GM12878 (cell line): Measurements from ENCODE around the gene HMSD. TPM values are rescaled to one million over a fixed set of nuclear protein-coding genes. Genes with fewer than 3 reads are reported as not detected.

Experiments
- CHD1 ChIP-seq: IDR thresholded peaks from 2 replicates; pipeline ENCODE4 v1.6.1; 2012; ENCODE audit warnings: low read depth, low read length, improper control_type of control experiment
- CTCF ChIP-seq, 3 experiments: IDR thresholded peaks in 2 of 3; conservative IDR thresholded peaks in 1 of 3; 2 replicates each; pipeline ENCODE4 v1.5.1; 2011; ENCODE audit warnings: low read depth in 3 of 3, low read length in 3 of 3, mild to moderate bottlenecking in 3 of 3, control low read depth in 2 of 3, moderate library complexity in 2 of 3, inconsistent platforms in 1 of 3, mixed read lengths in 1 of 3; ENCODE audit not compliant: control insufficient read depth in 2 of 3, insufficient read depth in 1 of 3; ENCODE audit errors: extremely low read depth in 1 of 3
- GATAD2B ChIP-seq: fragments of 450-650 bp; conservative IDR thresholded peaks from 2 replicates; pipeline ENCODE4 v1.6.1; 2017; ENCODE audit warnings: low read depth, mild to moderate bottlenecking, moderate library complexity
- IRF3 ChIP-seq: fragments of 450-650 bp; IDR thresholded peaks from 2 replicates; pipeline ENCODE4 v1.6.1; 2014; ENCODE audit warnings: mild to moderate bottlenecking
- MYB ChIP-seq: fragments of 150-350 bp; IDR thresholded peaks from 2 replicates; pipeline ENCODE4 v1.6.1; 2014; ENCODE audit warnings: mild to moderate bottlenecking, low read depth, low read length, borderline replicate concordance
- NFIC ChIP-seq: IDR thresholded peaks from 2 replicates; pipeline ENCODE4 v1.6.1; 2012; ENCODE audit warnings: low read depth, mild to moderate bottlenecking, inconsistent platforms, low read length, moderate library complexity
- NFYB ChIP-seq: IDR thresholded peaks from 2 replicates; pipeline ENCODE4 v1.6.1; 2011; ENCODE audit warnings: low read depth, mild to moderate bottlenecking, low read length, improper control_type of control experiment, moderate library complexity; ENCODE audit not compliant: insufficient read depth
- NKRF ChIP-seq: fragments of 450-650 bp; conservative IDR thresholded peaks from 2 replicates; pipeline ENCODE4 v1.6.1; 2017; ENCODE audit warnings: mild to moderate bottlenecking, moderate library complexity
- NR2F1 ChIP-seq: fragments of 450-650 bp; conservative IDR thresholded peaks from 2 replicates; pipeline ENCODE4 v1.6.1; 2017; ENCODE audit warnings: mild to moderate bottlenecking
- PAX5 ChIP-seq: IDR thresholded peaks from 2 replicates; pipeline ENCODE4 v1.6.1; 2011; ENCODE audit warnings: low read depth, low read length, borderline replicate concordance
- REST ChIP-seq: IDR thresholded peaks from 2 replicates; pipeline ENCODE4 v1.6.1; 2012; ENCODE audit warnings: mild to moderate bottlenecking, low read depth, low read length
- SMAD5 ChIP-seq: IDR thresholded peaks from 2 replicates; pipeline ENCODE4 v1.6.1; 2016; ENCODE audit warnings: antibody characterized with exemption, low read depth
- TARDBP ChIP-seq: IDR thresholded peaks from 2 replicates; pipeline ENCODE4 v1.6.1; 2016; ENCODE audit warnings: borderline replicate concordance
- ZNF274 ChIP-seq: IDR thresholded peaks from one replicate; pipeline ENCODE4 v1.8.0; 2011; ENCODE audit not compliant: insufficient read length, insufficient read depth
- ZNF592 ChIP-seq: fragments of 450-650 bp; IDR thresholded peaks from 2 replicates; pipeline ENCODE4 v1.6.1; 2017; ENCODE audit warnings: mild to moderate bottlenecking, moderate library complexity
- polyA plus RNA-seq, 11 experiments: library from polyadenylated mRNA; depleted of rRNA in 4 of 11; unstranded in 6 of 11; stranded (reverse) in 5 of 11; fragments of >200 nt; fragmentation: Nextera tagmentation in 4 of 11; fragmentation: Illumina TruSeq in 1 of 11; extraction: Ambion mirVana in 4 of 11; extraction: Trizol in 1 of 11; gene quantifications; 1 replicate in 1 of 11; 2 replicates in 10 of 11; pipeline versions ENCODE4 v1.2.1 to v1.2.3, GENCODE V29; 2011 to 2016; ENCODE audit warnings: inconsistent platforms in 2 of 11, missing spikeins in 2 of 11, low read depth in 1 of 11
- total RNA-seq, 4 experiments: library from RNA; depleted of rRNA in 3 of 4; stranded (reverse); fragments of >200 nt in 3 of 4; fragmentation: Illumina TruSeq in 1 of 4; extraction: Trizol in 1 of 4; gene quantifications; 2 replicates each; pipeline versions ENCODE4 v1.2.1 to v1.2.3, GENCODE V29; 2013 to 2021

Gene HMSD
- total and polyA plus RNA-seq, 10 of the 15 experiments (the other 5 are each of a cell fraction or from before 2014, with no cell fraction given), result 11.7 to 83.9 (median 37.8) TPM

GRCh38 chr18:63949068-63949737 lies at the start of gene HMSD (continued):
- TF ChIP-seq CTCF (IDR thresholded peaks at IDR 0.05 in 2 of 3, conservative IDR thresholded peaks at IDR 0.05 in 1 of 3; ENCODE audit: control insufficient read depth in 2 of 3, extremely low read depth in 1 of 3, insufficient read depth in 1 of 3, low read depth in 3 of 3, low read length in 3 of 3) (peak; percentile 49 to 60 (median 54)), SMAD5 (no peak), GATAD2B (peak; percentile 63), ZNF592 (no peak), NKRF (peak; percentile 69; the same call in 1 of the 2 replicates), IRF3 (no peak), NFYB (no peak), REST (no peak), NR2F1 (no peak), MYB (no peak), ZNF274 (no peak), TARDBP (no peak), NFIC (peak; percentile 27; the same call in 1 of the 2 replicates), PAX5 (0 out of 2 replicates have a peak, but pooled peaks have one; percentile 53), CHD1 (no peak)
